ENCODE data around the gene RAB34. TPM values are rescaled to one million over a fixed set of nuclear protein-coding genes. Genes with fewer than 3 reads are reported as not detected.
A peak's percentile ranks its signal among the peaks of the same experiment; 100 is the strongest.
"Not testable (repeated sequence)": the region's sequence is repeated elsewhere in the genome, so short reads cannot be mapped to it uniquely, and the experiment has no call there.

The RAB34 gene
- total RNA-seq, 4 donors from 2014 or later = 27.6 to 98.0 (median 65.1) TPM

- peak overlapping the region; percentile 65 to 75 (median 71) for H3K4me3 ChIP-seq
- TF ChIP-seq CTCF (IDR thresholded peaks at IDR 0.05) = peak in 1 of 6 experiments; percentile 17
- TF ChIP-seq POLR2A (IDR thresholded peaks at IDR 0.05) = peak in 1 of 4 donors; percentile 47
- WGBS, 2 donors = 0% methylated on average over 12 of the region's 45 CpGs; no CpG with 5 or more reads in 1 of the 2 donors
- intact Hi-C loops (cut with DNase I) = no loop called here
- H3K9me3 ChIP-seq = no peaks in the 10 kb centered on the region
- peaks cover 6 to 42% (median 16%) of the 10 kb centered on the region in 3 donors for H3K36me3 ChIP-seq
- H3K4me1 ChIP-seq = peaks cover 41 to 79% (median 61%) of the 10 kb centered on the region in 3 donors
- peak overlapping the region; percentile 94 to 99 (median 98) for H3K27ac ChIP-seq
- DNase-seq = no peak
- no peaks in the 10 kb centered on the region for H3K27me3 ChIP-seq
Measured at GRCh38 chr17:28725660-28726225, 8.1 kb upstream of the RAB34 start.

GRCh38 chr17:28725166-28725659 is 7.5 kb upstream of the RAB34 start:
- H3K27ac ChIP-seq = peak overlapping the region; percentile 94 to 99 (median 98)
- WGBS, 2 donors = 18 to 22% methylated on average over 15 of the region's 20 CpGs
- H3K9me3 ChIP-seq = no peaks in the 10 kb centered on the region
- intact Hi-C loops (cut with DNase I) = no loop called here
- TF ChIP-seq CTCF (IDR thresholded peaks at IDR 0.05) = no peak
- TF ChIP-seq POLR2A (IDR thresholded peaks at IDR 0.05) = no peak
- H3K36me3 ChIP-seq = peaks cover 6 to 43% (median 16%) of the 10 kb centered on the region in 3 donors
- H3K4me3 ChIP-seq = peak overlapping the region; percentile 65 to 75 (median 71)
- peaks cover 41 to 84% (median 65%) of the 10 kb centered on the region in 3 donors for H3K4me1 ChIP-seq
- DNase-seq = no peak
- no peaks in the 10 kb centered on the region for H3K27me3 ChIP-seq

- H3K36me3 ChIP-seq = peaks cover 6 to 43% (median 16%) of the 10 kb centered on the region in 3 donors
- peaks cover 41 to 82% (median 65%) of the 10 kb centered on the region in 3 donors for H3K4me1 ChIP-seq
- WGBS, 2 donors = 58% methylated on average over 7 to 10 of the region's 10 CpGs
- peak overlapping the region in 1 of 4 donors; percentile 67 for H3K4me3 ChIP-seq
- TF ChIP-seq CTCF (IDR thresholded peaks at IDR 0.05) (no peak), POLR2A (IDR thresholded peaks at IDR 0.05) (no peak)
- H3K27ac ChIP-seq = peak overlapping the region; percentile 94 to 99 (median 98)
- H3K27me3 ChIP-seq = no peaks in the 10 kb centered on the region
- intact Hi-C loops (cut with DNase I) = no loop called here
- no peaks in the 10 kb centered on the region for H3K9me3 ChIP-seq
- no peak for DNase-seq
Measured at GRCh38 chr17:28724500-28725165, 7.0 kb upstream of the RAB34 start.

GRCh38 chr17:28723836-28724499 is 6.3 kb upstream of the RAB34 start:
- not testable (repeated sequence) for H3K4me3 ChIP-seq

GRCh38 chr17:28723159-28723835 is 5.6 kb upstream of the RAB34 start:
- DNase-seq = no peak
- H3K27me3 ChIP-seq = no peaks in the 10 kb centered on the region
- H3K27ac ChIP-seq = peak overlapping the region in 3 of 4 donors; percentile 94 to 99 (median 97)
- H3K9me3 ChIP-seq = no peaks in the 10 kb centered on the region
- peaks cover 43 to 83% (median 69%) of the 10 kb centered on the region in 3 donors for H3K4me1 ChIP-seq
- intact Hi-C loops (cut with DNase I) = no loop called here
- H3K36me3 ChIP-seq = peaks cover 6 to 43% (median 16%) of the 10 kb centered on the region in 3 donors
- no peak for TF ChIP-seq POLR2A (IDR thresholded peaks at IDR 0.05)
- 41 to 57% methylated on average over 6 of the region's 6 CpGs for WGBS, 2 donors
- H3K4me3 ChIP-seq = no peak overlapping the region

More at GRCh38 chr17:28723836-28724499, 6.3 kb upstream of the RAB34 start:
- Histone ChIP-seq H3K36me3 (peaks cover 6 to 43% (median 16%) of the 10 kb centered on the region in 3 donors), H3K4me1 (peaks cover 41 to 79% (median 62%) of the 10 kb centered on the region in 3 donors), H3K27ac (peak overlapping the region; percentile 94 to 99 (median 98))
- H3K9me3 ChIP-seq; intact Hi-C loops (cut with DNase I); H3K27me3 ChIP-seq; DNase-seq: not testable (repeated sequence)
- WGBS, 2 donors = 25 to 60% methylated on average over 2 to 4 of the region's 4 CpGs
- TF ChIP-seq POLR2A (IDR thresholded peaks at IDR 0.05) = peak in 1 of 4 donors; percentile 19

All from esophagus squamous epithelium (tissue), 5 donors.